ENCODE measurements around the gene SPON2.

DNA sequence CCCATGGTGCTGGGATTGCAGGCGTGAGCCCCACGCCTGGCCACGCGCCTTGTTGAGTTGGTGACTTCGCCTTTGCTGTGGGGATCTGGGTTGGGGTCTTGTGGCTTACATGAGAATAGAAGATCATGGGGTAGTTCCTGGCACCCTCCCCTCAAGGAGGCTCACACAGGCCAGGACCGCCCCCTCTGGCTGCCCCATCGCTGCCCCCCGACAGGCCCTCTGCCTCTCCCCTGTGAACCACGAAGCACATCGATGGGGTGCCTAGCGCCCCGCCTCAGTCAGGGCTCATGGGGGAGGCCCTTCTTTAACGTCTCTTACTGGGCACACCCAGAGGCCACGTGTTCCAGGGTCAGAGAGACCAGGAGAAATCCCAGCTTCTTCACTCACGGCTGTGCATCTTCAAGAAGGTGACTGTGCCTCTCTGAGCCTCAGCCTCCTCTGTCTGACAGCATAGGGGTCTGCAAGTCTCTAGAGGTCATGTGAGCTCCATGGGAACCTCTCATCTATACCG, 23.6 kb upstream of the SPON2 start:
- TF ChIP-seq, protein P1, sequence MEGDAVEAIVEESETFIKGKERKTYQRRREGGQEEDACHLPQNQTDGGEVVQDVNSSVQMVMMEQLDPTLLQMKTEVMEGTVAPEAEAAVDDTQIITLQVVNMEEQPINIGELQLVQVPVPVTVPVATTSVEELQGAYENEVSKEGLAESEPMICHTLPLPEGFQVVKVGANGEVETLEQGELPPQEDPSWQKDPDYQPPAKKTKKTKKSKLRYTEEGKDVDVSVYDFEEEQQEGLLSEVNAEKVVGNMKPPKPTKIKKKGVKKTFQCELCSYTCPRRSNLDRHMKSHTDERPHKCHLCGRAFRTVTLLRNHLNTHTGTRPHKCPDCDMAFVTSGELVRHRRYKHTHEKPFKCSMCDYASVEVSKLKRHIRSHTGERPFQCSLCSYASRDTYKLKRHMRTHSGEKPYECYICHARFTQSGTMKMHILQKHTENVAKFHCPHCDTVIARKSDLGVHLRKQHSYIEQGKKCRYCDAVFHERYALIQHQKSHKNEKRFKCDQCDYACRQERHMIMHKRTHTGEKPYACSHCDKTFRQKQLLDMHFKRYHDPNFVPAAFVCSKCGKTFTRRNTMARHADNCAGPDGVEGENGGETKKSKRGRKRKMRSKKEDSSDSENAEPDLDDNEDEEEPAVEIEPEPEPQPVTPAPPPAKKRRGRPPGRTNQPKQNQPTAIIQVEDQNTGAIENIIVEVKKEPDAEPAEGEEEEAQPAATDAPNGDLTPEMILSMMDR (conservative IDR thresholded peaks at IDR 0.05; ENCODE audit: low read length), result no peak
- TF ChIP-seq EZH2phosphoT487 (IDR thresholded peaks at IDR 0.05; ENCODE audit: borderline replicate concordance, low read depth, low read length), result no peak
